ENCODE results near the gene PIEZO1. TPM values are rescaled to one million over a fixed set of nuclear protein-coding genes. Genes with fewer than 3 reads are reported as not detected.
A peak's percentile ranks its signal among the peaks of the same experiment; 100 is the strongest.

Gene PIEZO1
- total and polyA plus RNA-seq, 9 of the 15 experiments (the other 6 are each of a cell fraction or from before 2014, with no cell fraction given): 3.6 to 432 (median 131) TPM

GRCh38 chr16:88684569-88685155, 100.4 kb downstream of the PIEZO1 start:
- Histone ChIP-seq H3K4me1 (replicated peaks in 1 of 2; ENCODE audit: control insufficient read depth in 2 of 2, insufficient read depth in 2 of 2, low read length in 2 of 2) (peaks cover 36 to 67% of the 10 kb centered on the region in 2 experiments), H3K9me3 (replicated peaks; ENCODE audit: control insufficient read depth, insufficient read depth, low read depth, low read length) (no peaks in the 10 kb centered on the region), H3K79me2 (ENCODE audit: control insufficient read depth, insufficient read depth, low read length) (no peaks in the 10 kb centered on the region; the same call in 2 of the 3 replicates), H3K4me2 (ENCODE audit: insufficient read depth, low read length) (no peak overlapping the region), H2AFZ (ENCODE audit: low read depth, low read length) (no peak overlapping the region), H3K27me3 (ENCODE audit: control insufficient read depth in 2 of 2, insufficient read depth in 2 of 2, low read length in 2 of 2) (no peaks in the 10 kb centered on the region), H3K36me3 (ENCODE audit: control insufficient read depth, insufficient read depth, low read length) (no peaks in the 10 kb centered on the region), H3K9me1 (ENCODE audit: control insufficient read depth, insufficient read depth, low read length) (no peaks in the 10 kb centered on the region), H3K27ac (ENCODE audit: extremely low read depth, low read depth, low read length) (no peak overlapping the region), H3K4me3 (no peak overlapping the region), H3K9ac (ENCODE audit: insufficient read depth in 1 of 2, low read depth in 2 of 2, low read length in 2 of 2) (peak overlapping the region in 1 of 2 experiments; percentile 61; a peak in 1 of 4 replicates), H4K20me1 (replicated peaks; ENCODE audit: control insufficient read depth, insufficient read depth, low read length) (no peaks in the 10 kb centered on the region; the same call in 1 of the 2 replicates)
- DNase-seq (ENCODE audit: extremely low read depth in 1 of 4, low spot score in 3 of 4): no peak
- ChIA-PET POLR2A (interaction anchor here (0.5 to 1.2 kb wide), 3 partner anchors 10 to 33 kb away, joined by 3 to 6 read pairs (median 3); no protein-coding TSS in a partner anchor), CTCF (ENCODE audit: low intra/inter-chr PET ratio) (interaction anchor here (0.6 kb wide), 1 partner anchor 126 kb away, joined by 3 read pairs; no protein-coding TSS in a partner anchor)
- no TSS peak for BruUV-seq (replicated peaks)
- TF ChIP-seq, protein P1, sequence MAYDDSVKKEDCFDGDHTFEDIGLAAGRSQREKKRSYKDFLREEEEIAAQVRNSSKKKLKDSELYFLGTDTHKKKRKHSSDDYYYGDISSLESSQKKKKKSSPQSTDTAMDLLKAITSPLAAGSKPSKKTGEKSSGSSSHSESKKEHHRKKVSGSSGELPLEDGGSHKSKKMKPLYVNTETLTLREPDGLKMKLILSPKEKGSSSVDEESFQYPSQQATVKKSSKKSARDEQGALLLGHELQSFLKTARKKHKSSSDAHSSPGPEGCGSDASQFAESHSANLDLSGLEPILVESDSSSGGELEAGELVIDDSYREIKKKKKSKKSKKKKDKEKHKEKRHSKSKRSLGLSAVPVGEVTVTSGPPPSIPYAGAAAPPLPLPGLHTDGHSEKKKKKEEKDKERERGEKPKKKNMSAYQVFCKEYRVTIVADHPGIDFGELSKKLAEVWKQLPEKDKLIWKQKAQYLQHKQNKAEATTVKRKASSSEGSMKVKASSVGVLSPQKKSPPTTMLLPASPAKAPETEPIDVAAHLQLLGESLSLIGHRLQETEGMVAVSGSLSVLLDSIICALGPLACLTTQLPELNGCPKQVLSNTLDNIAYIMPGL (CRISPR knock-in tag; IDR thresholded peaks at IDR 0.05): no peak
- TF ChIP-seq ZNF395 (CRISPR knock-in tag; IDR thresholded peaks at IDR 0.05) (no peak), ELF4 (CRISPR knock-in tag; IDR thresholded peaks at IDR 0.05) (no peak), MLLT1 (IDR thresholded peaks at IDR 0.05) (no peak), SRSF7 (optimal IDR thresholded peaks at IDR 0.05; ENCODE audit: low read depth, low read length) (no peak), RFX7 (CRISPR knock-in tag; IDR thresholded peaks at IDR 0.05) (no peak), KLF6 (CRISPR knock-in tag; IDR thresholded peaks at IDR 0.05; ENCODE audit: borderline replicate concordance) (no peak), ZC3H8 (IDR thresholded peaks at IDR 0.05) (no peak), SMARCB1 (IDR thresholded peaks at IDR 0.05; ENCODE audit: insufficient read length, low read depth) (no peak), PKNOX1 (IDR thresholded peaks at IDR 0.05) (no peak)
- no peak for FAIRE-seq
- in situ Hi-C loops (cut with MboI) (no loop called here), intact Hi-C loops (cut with micrococcal nuclease) (loop anchor here (5.0 kb wide), 2 partner anchors 57 to 88 kb away; no protein-coding TSS in a partner anchor)
- ATAC-seq: no peak
- WGBS (ENCODE audit: insufficient coverage, low coverage, missing lambda C conversion rate): 71% methylated on average over 15 of the region's 15 CpGs
